IMR-90 (cell line): Measurements from ENCODE around the gene SPRED2. TPM values are rescaled to one million over a fixed set of nuclear protein-coding genes. Genes with fewer than 3 reads are reported as not detected.

ENCODE experiments used
- ATAC-seq: fragments of 200-7000 bp; cut with Tn5 transposase; 2 replicates; pipeline ENCODE4 v1.9.1; 2020; ENCODE audit warnings: low read depth, mild to moderate bottlenecking, moderate library complexity
- BruUV-seq: library from RNA; stranded (reverse); fragments of 400-500 nt; replicated peaks from 2 replicates; lab custom pipeline; 2021; lab: Mats Ljungman, UMichigan
- CTCF ChIA-PET: fragments of 300-600 bp; formaldehyde crosslinking; extraction: SDS; loops from one replicate; lab custom pipeline; 2021; ENCODE audit warnings: antibody characterized with exemption; lab: Yijun Ruan, JAX
- POLR2A ChIA-PET: fragments of 300-600 bp; sonication (Branson Sonifier 250); formaldehyde crosslinking; loops from one replicate; lab custom pipeline; 2022; ENCODE audit warnings: antibody characterized with exemption; ENCODE audit not compliant: unreplicated experiment; lab: Charles Lee
- DNase-seq: peaks from one replicate; pipeline ENCODE4 v3.0.0; 2013
- H2AFZ ChIP-seq: replicated peaks from 2 replicates; pipeline ENCODE3; 2013; ENCODE audit warnings: low read length, mild to moderate bottlenecking; ENCODE audit not compliant: poor library complexity
- H2AK5ac ChIP-seq: 2 replicates; pipeline ENCODE4 v1.6.1; 2013; ENCODE audit warnings: low read depth, low read length, inconsistent platforms
- H2AK9ac ChIP-seq: replicated peaks from 2 replicates; pipeline ENCODE3; 2013; ENCODE audit warnings: mild to moderate bottlenecking, low read depth, low read length, moderate library complexity; ENCODE audit not compliant: poor library complexity
- H2BK120ac ChIP-seq: 2 replicates; pipeline ENCODE4 v1.6.1; 2013; ENCODE audit warnings: low read depth, low read length, inconsistent platforms
- H2BK15ac ChIP-seq: 3 replicates; pipeline ENCODE4 v1.6.1; 2013; ENCODE audit warnings: low read depth, low read length, inconsistent platforms
- H2BK20ac ChIP-seq: 2 replicates; pipeline ENCODE4 v1.6.1; 2013; ENCODE audit warnings: low read depth, mild to moderate bottlenecking, inconsistent platforms, low read length, moderate library complexity
- H2BK5ac ChIP-seq: 2 replicates; pipeline ENCODE4 v1.6.1; 2013; ENCODE audit warnings: mild to moderate bottlenecking, low read depth, low read length, inconsistent platforms; ENCODE audit not compliant: poor library complexity, severe bottlenecking
- H3K14ac ChIP-seq: replicated peaks from 2 replicates; pipeline ENCODE4 v1.6.1; 2013; ENCODE audit warnings: low read depth, low read length, inconsistent platforms
- H3K18ac ChIP-seq: 2 replicates; pipeline ENCODE4 v1.6.1; 2013; ENCODE audit warnings: low read depth, low read length, control low read depth
- H3K23ac ChIP-seq: 2 replicates; pipeline ENCODE4 v1.6.1; 2013; ENCODE audit warnings: low read depth, low read length, inconsistent platforms
- H3K27ac ChIP-seq: 2 replicates; pipeline ENCODE4 v1.5.1; 2013; ENCODE audit warnings: mild to moderate bottlenecking, control low read depth, low read length; ENCODE audit not compliant: insufficient read depth
- H3K27me3 ChIP-seq: 2 replicates; pipeline ENCODE4 v1.6.1; 2013; ENCODE audit warnings: low read length; ENCODE audit not compliant: control insufficient read depth, insufficient read depth
- H3K36me3 ChIP-seq: 2 replicates; pipeline ENCODE4 v1.6.1; 2013; ENCODE audit warnings: low read length, mixed read lengths; ENCODE audit not compliant: control insufficient read depth, insufficient read depth
- H3K4ac ChIP-seq: 2 replicates; pipeline ENCODE4 v1.6.1; 2013; ENCODE audit warnings: low read depth, low read length, inconsistent platforms
- H3K4me1 ChIP-seq: 2 replicates; pipeline ENCODE4 v1.6.1; 2013; ENCODE audit warnings: low read length, mixed read lengths; ENCODE audit not compliant: control insufficient read depth, insufficient read depth
- H3K4me2 ChIP-seq: 2 replicates; pipeline ENCODE4 v1.6.1; 2013; ENCODE audit warnings: low read depth, mild to moderate bottlenecking, control low read depth, low read length, moderate library complexity
- H3K4me3 ChIP-seq: 2 replicates; pipeline ENCODE4 v1.5.1; 2013; ENCODE audit warnings: low read depth, mild to moderate bottlenecking, control low read depth, low read length, moderate library complexity; ENCODE audit not compliant: insufficient read depth
- H3K56ac ChIP-seq: 2 replicates; pipeline ENCODE4 v1.6.1; 2013; ENCODE audit warnings: low read length, inconsistent platforms; ENCODE audit not compliant: insufficient read depth; ENCODE audit errors: extremely low read depth
- H3K79me1 ChIP-seq, 2 experiments: 2 replicates each; pipeline ENCODE4 v1.6.1; 2013; ENCODE audit warnings: low read length in 2 of 2, inconsistent platforms in 1 of 2, low read depth in 1 of 2
- H3K9ac ChIP-seq: 2 replicates; pipeline ENCODE4 v1.6.1; 2013; ENCODE audit warnings: low read depth, low read length, control low read depth
- H3K9me1 ChIP-seq: 2 replicates; pipeline ENCODE4 v1.6.1; 2013; ENCODE audit warnings: low read length, inconsistent platforms; ENCODE audit not compliant: insufficient read depth
- H3K9me3 ChIP-seq: 2 replicates; pipeline ENCODE4 v1.6.1; 2013; ENCODE audit warnings: low read length; ENCODE audit not compliant: control insufficient read depth, insufficient read depth
- H4K20me1 ChIP-seq: 2 replicates; pipeline ENCODE4 v1.6.1; 2013; ENCODE audit warnings: low read length, inconsistent platforms; ENCODE audit not compliant: insufficient read depth
- H4K5ac ChIP-seq: 2 replicates; pipeline ENCODE4 v1.6.1; 2013; ENCODE audit warnings: mild to moderate bottlenecking, low read depth, low read length, control low read depth
- H4K8ac ChIP-seq, 2 experiments: 2 replicates each; pipeline ENCODE4 v1.6.1; 2013; ENCODE audit warnings: low read depth in 2 of 2, low read length in 2 of 2, control low read depth in 1 of 2, inconsistent platforms in 1 of 2
- H4K91ac ChIP-seq: 2 replicates; pipeline ENCODE4 v1.6.1; 2013; ENCODE audit warnings: low read depth, low read length, inconsistent platforms; ENCODE audit not compliant: insufficient read depth
- BHLHE40 ChIP-seq: fragments of 150-350 bp; IDR thresholded peaks from 2 replicates; pipeline ENCODE4 v1.6.1; 2016; ENCODE audit warnings: mild to moderate bottlenecking, low read depth, low read length
- CTCF ChIP-seq: conservative IDR thresholded peaks from 2 replicates; pipeline ENCODE4 v1.5.1; 2012; ENCODE audit warnings: mild to moderate bottlenecking, low read depth, low read length, improper control_type of control experiment
- ELK1 ChIP-seq: fragments of 150-350 bp; IDR thresholded peaks from 2 replicates; pipeline ENCODE4 v1.6.1; 2016; ENCODE audit warnings: low read depth, mild to moderate bottlenecking, low read length, moderate library complexity, borderline replicate concordance
- FOS ChIP-seq: fragments of 150-350 bp; IDR thresholded peaks from 2 replicates; pipeline ENCODE4 v1.6.1; 2016; ENCODE audit warnings: low read depth, low read length
- MAFK ChIP-seq: IDR thresholded peaks from 2 replicates; pipeline ENCODE4 v1.6.1; 2012; ENCODE audit warnings: low read depth, low read length, improper control_type of control experiment
- MXI1 ChIP-seq: IDR thresholded peaks from 2 replicates; pipeline ENCODE4 v1.6.1; 2012; ENCODE audit warnings: low read depth, mild to moderate bottlenecking, low read length, moderate library complexity, borderline replicate concordance
- POLR2A ChIP-seq: IDR thresholded peaks from 2 replicates; pipeline ENCODE4 v1.6.1; 2012; ENCODE audit warnings: mild to moderate bottlenecking, low read depth, low read length
- RAD21 ChIP-seq: IDR thresholded peaks from 2 replicates; pipeline ENCODE4 v1.6.1; 2012; ENCODE audit warnings: low read length, improper control_type of control experiment
- RCOR1 ChIP-seq: IDR thresholded peaks from 2 replicates; pipeline ENCODE4 v1.6.1; 2012; ENCODE audit warnings: mild to moderate bottlenecking, low read length, improper control_type of control experiment; ENCODE audit not compliant: insufficient replicate concordance
- RFX5 ChIP-seq: IDR thresholded peaks from 2 replicates; pipeline ENCODE4 v1.8.0; 2012; ENCODE audit warnings: low read depth, mild to moderate bottlenecking, low read length, moderate library complexity
- USF2 ChIP-seq: fragments of 150-350 bp; IDR thresholded peaks from 2 replicates; pipeline ENCODE4 v1.6.1; 2017; ENCODE audit warnings: mild to moderate bottlenecking, antibody characterized with exemption, low read length, low read depth
- WGBS, 2 experiments: methylation state at CpG; one replicate each; pipeline versions ENCODE4 v1.1.5 to v1.1.7; 2013; ENCODE audit warnings: missing lambda C conversion rate in 2 of 2; ENCODE audit not compliant: insufficient read length in 1 of 2; ENCODE audit errors: extremely low coverage in 2 of 2; 5-methylcytosine and 5-hydroxymethylcytosine counted together
- dilution Hi-C: fragments of 300-500 bp; cut with HindIII; formaldehyde crosslinking; loops from one replicate; pipeline ENCODE4 v1.14.3; 2018; ENCODE audit warnings: low sequenced_read_pairs; ENCODE audit not compliant: unreplicated experiment
- in situ Hi-C: fragments of 300-500 bp; cut with MboI; formaldehyde crosslinking; loops from 3 replicates; pipeline ENCODE4 v1.14.3; 2019; ENCODE audit warnings: low sequenced_read_pairs, inconsistent platforms, mixed read lengths
- intact Hi-C: fragments of 100-400 bp; cut with micrococcal nuclease; formaldehyde crosslinking; loops from 2 replicates; pipeline ENCODE4 v1.10.0; 2022
- polyA plus RNA-seq, 3 experiments: library from polyadenylated mRNA; depleted of rRNA; stranded (reverse); fragments of >200 nt; gene quantifications; 2 replicates each; pipeline ENCODE4 v1.2.3, GENCODE V29; 2012; ENCODE audit warnings: low replicate concordance in 1 of 3
- total RNA-seq: library from RNA; depleted of rRNA; stranded (reverse); fragments of >200 nt; gene quantifications from 2 replicates; pipeline ENCODE4 v1.2.3, GENCODE V29; 2012

SPRED2 gene
- total and polyA plus RNA-seq, 2 of the 4 experiments (the other 2 are of a cell fraction) = 4.8 to 18.7 TPM

GRCh38 chr2:65393743-65394422 is 38.5 kb downstream of the SPRED2 start:
- POLR2A ChIA-PET = interaction anchor here (0.7 kb wide), 1 partner anchor 42 kb away, joined by 10 read pairs; no protein-coding TSS in a partner anchor
- H4K91ac ChIP-seq = no peak overlapping the region
- no peak overlapping the region for H2AK5ac ChIP-seq
- no peak overlapping the region for H2BK20ac ChIP-seq
- peaks cover 45 to 84% of the 10 kb centered on the region in 2 experiments for H3K79me1 ChIP-seq
- no peak overlapping the region for H3K4me2 ChIP-seq
- in situ Hi-C loops = no loop called here
- TF ChIP-seq RCOR1 (no peak), FOS (no peak), POLR2A (no peak), MXI1 (no peak), CTCF (no peak), BHLHE40 (no peak), RFX5 (no peak), MAFK (no peak), USF2 (no peak), RAD21 (no peak), ELK1 (no peak)
- no peak overlapping the region for H2AK9ac ChIP-seq
- H4K8ac ChIP-seq = no peak overlapping the region
- CTCF ChIA-PET = no interaction called here
- H2BK120ac ChIP-seq = no peak overlapping the region
- no peak overlapping the region for H3K27ac ChIP-seq
- dilution Hi-C loops = no loop called here
- no CpG with 5 or more reads among the region's 3 CpGs for WGBS, 2 experiments
- H3K9ac ChIP-seq = no peak overlapping the region
- H2BK5ac ChIP-seq = no peak overlapping the region
- intact Hi-C loops = no loop called here
- H3K4me1 ChIP-seq = peaks cover 12% of the 10 kb centered on the region
- ATAC-seq (no peak), DNase-seq (no peak)
- no peaks in the 10 kb centered on the region for H3K27me3 ChIP-seq
- no peaks in the 10 kb centered on the region for H3K36me3 ChIP-seq
- peaks cover 26% of the 10 kb centered on the region; the same call in 1 of the 2 replicates for H3K9me1 ChIP-seq
- no peak overlapping the region for H3K14ac ChIP-seq
- H2AFZ ChIP-seq = no peak overlapping the region
- H3K18ac ChIP-seq = no peak overlapping the region
- H3K4ac ChIP-seq = no peak overlapping the region
- H4K5ac ChIP-seq = no peak overlapping the region
- H4K20me1 ChIP-seq = peaks cover 73% of the 10 kb centered on the region
- BruUV-seq = no TSS peak
- no peak overlapping the region for H3K56ac ChIP-seq
- H3K9me3 ChIP-seq = no peaks in the 10 kb centered on the region
- no peak overlapping the region for H3K23ac ChIP-seq
- no peak overlapping the region for H3K4me3 ChIP-seq
- no peak overlapping the region for H2BK15ac ChIP-seq
